ENCODE measurements around the gene DNAH8. TPM values are rescaled to one million over a fixed set of nuclear protein-coding genes. Genes with fewer than 3 reads are reported as not detected.

The DNAH8 gene
- total RNA-seq, 1 donor from 2014 or later, result 1.1 TPM

DNA sequence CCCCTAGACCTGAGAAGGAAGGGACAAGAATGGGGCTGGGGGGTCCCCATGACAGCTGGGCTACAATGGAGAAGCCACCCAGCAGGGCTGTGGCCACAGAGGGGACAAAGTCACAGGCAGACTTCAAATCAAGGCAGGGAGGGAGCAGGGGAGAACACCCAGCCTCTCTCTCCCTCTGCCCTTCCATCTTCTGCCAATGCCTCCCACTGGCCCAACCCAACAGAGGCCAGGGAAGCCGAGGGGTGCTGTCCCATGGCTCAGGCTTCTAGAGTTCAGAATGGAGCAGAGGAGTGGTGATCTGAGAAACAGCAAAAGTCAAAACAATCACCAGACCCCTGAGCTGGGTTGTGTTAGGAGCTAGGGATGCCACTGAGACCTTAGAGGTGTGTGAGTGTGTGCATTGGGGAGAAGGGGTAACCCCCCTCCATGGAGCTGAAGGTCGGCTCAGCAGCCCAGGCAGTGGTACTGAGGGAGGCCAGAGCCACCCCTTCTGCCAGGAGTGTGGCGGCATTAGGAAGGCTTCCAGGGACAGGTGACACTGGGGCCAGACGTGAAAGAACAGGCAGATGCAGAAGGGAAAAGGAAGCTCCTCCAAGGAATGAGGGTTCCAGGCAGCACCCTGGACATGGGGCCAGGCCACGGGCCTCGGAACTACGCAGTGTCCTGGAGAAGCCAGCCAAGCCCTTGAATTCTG lies 345.5 kb downstream of the DNAH8 start:
- Histone ChIP-seq H3F3A (ENCODE audit: low read depth) (no peaks in the 10 kb centered on the region), H3K27me3 (no peaks in the 10 kb centered on the region), H2AFZ (replicated peaks) (no peak overlapping the region), H3K4me1 (no peaks in the 10 kb centered on the region), H3K79me2 (ENCODE audit: low read depth) (no peaks in the 10 kb centered on the region), H3K4me3 (no peak overlapping the region), H4K20me1 (ENCODE audit: low read depth) (no peaks in the 10 kb centered on the region), H3K9me3 (ENCODE audit: low read depth) (no peaks in the 10 kb centered on the region), H3K9ac (no peak overlapping the region), H3K36me3 (no peaks in the 10 kb centered on the region), H3K27ac (no peak overlapping the region), H3K4me2 (no peak overlapping the region)
- Mint-ChIP-seq H3K36me3 (no peaks in the 10 kb centered on the region), H3K27me3 (ENCODE audit: insufficient read depth, low read depth) (peaks cover 7% of the 10 kb centered on the region), H3K27ac (no peak overlapping the region), H3K4me3 (no peak overlapping the region), H3K9me3 (no peaks in the 10 kb centered on the region), H3K4me1 (peaks cover 7% of the 10 kb centered on the region)
- no peak for DNase-seq (ENCODE audit: low spot score)
- no peak for TF ChIP-seq EZH2phosphoT487 (IDR thresholded peaks at IDR 0.05)
- TF ChIP-seq, protein P1, sequence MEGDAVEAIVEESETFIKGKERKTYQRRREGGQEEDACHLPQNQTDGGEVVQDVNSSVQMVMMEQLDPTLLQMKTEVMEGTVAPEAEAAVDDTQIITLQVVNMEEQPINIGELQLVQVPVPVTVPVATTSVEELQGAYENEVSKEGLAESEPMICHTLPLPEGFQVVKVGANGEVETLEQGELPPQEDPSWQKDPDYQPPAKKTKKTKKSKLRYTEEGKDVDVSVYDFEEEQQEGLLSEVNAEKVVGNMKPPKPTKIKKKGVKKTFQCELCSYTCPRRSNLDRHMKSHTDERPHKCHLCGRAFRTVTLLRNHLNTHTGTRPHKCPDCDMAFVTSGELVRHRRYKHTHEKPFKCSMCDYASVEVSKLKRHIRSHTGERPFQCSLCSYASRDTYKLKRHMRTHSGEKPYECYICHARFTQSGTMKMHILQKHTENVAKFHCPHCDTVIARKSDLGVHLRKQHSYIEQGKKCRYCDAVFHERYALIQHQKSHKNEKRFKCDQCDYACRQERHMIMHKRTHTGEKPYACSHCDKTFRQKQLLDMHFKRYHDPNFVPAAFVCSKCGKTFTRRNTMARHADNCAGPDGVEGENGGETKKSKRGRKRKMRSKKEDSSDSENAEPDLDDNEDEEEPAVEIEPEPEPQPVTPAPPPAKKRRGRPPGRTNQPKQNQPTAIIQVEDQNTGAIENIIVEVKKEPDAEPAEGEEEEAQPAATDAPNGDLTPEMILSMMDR (IDR thresholded peaks at IDR 0.05), result no peak
- TF ChIP-seq EZH2 (IDR thresholded peaks at IDR 0.05), result no peak

DNA sequence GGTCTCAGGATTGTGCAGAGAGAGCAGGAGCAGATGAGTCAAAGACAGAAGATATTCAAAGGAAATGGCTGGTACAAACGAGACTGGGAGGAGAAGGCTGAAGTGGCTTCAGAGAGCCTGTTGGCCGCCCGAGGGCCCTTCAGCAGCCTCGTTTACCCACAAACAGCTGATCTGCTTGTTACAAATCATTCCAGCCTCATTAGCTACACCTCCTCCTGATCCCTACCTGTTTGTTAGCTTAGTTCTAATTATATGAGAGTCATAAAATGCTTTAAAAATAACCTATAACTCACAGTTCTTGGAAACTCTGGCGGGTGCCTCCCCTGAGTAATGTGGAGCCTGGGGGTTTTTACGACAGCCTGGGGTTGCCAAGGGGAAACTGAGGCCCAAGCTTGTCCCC lies 346.1 kb downstream of the DNAH8 start:
- H3K27me3 Mint-ChIP-seq (ENCODE audit: insufficient read depth, low read depth), result peaks cover 7% of the 10 kb centered on the region
- DNase-seq (ENCODE audit: low spot score), result no peak
- no peak overlapping the region for H3K27ac Mint-ChIP-seq
- Histone ChIP-seq H4K20me1 (ENCODE audit: low read depth) (no peaks in the 10 kb centered on the region), H3K9ac (no peak overlapping the region), H3K79me2 (ENCODE audit: low read depth) (no peaks in the 10 kb centered on the region), H3K4me2 (no peak overlapping the region), H3K4me3 (no peak overlapping the region), H3K36me3 (no peaks in the 10 kb centered on the region), H3F3A (ENCODE audit: low read depth) (no peaks in the 10 kb centered on the region), H3K27me3 (no peaks in the 10 kb centered on the region), H3K4me1 (no peaks in the 10 kb centered on the region), H2AFZ (replicated peaks) (no peak overlapping the region), H3K27ac (no peak overlapping the region), H3K9me3 (ENCODE audit: low read depth) (no peaks in the 10 kb centered on the region)
- TF ChIP-seq EZH2 (IDR thresholded peaks at IDR 0.05) (no peak), EZH2phosphoT487 (IDR thresholded peaks at IDR 0.05) (no peak)
- no peaks in the 10 kb centered on the region for H3K36me3 Mint-ChIP-seq
- no peak overlapping the region for H3K4me3 Mint-ChIP-seq
- peaks cover 7% of the 10 kb centered on the region for H3K4me1 Mint-ChIP-seq
- H3K9me3 Mint-ChIP-seq, result no peaks in the 10 kb centered on the region

DNA sequence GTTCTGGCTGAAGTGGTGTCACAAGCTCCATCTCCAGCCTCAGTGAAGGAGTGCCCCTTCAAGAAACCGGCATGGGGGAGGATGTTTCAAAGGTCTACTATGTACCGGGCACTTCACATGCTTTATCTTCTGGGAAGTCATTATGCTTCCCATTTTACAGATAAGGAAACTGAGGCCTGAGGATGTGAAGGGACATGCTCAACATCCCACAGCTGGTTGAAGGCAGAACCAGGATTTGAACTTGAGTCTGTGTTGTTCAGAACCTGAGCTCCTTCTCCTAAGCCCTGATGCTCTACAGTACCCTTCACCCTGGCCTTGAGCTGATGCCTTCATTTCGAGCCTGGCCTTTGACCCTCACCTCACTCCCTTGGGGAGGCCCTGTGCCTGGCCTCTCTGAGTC lies 346.5 kb downstream of the DNAH8 start:
- Histone ChIP-seq H3K4me1 (no peaks in the 10 kb centered on the region), H2AFZ (replicated peaks) (no peak overlapping the region), H3K79me2 (ENCODE audit: low read depth) (no peaks in the 10 kb centered on the region), H3F3A (ENCODE audit: low read depth) (no peaks in the 10 kb centered on the region), H3K27me3 (no peaks in the 10 kb centered on the region), H3K4me3 (no peak overlapping the region), H3K4me2 (no peak overlapping the region), H3K9me3 (ENCODE audit: low read depth) (no peaks in the 10 kb centered on the region), H3K27ac (no peak overlapping the region), H4K20me1 (ENCODE audit: low read depth) (no peaks in the 10 kb centered on the region), H3K9ac (no peak overlapping the region), H3K36me3 (no peaks in the 10 kb centered on the region)
- Mint-ChIP-seq H3K27me3 (ENCODE audit: insufficient read depth, low read depth) (peaks cover 7% of the 10 kb centered on the region), H3K4me1 (peaks cover 7% of the 10 kb centered on the region), H3K4me3 (no peak overlapping the region), H3K9me3 (no peaks in the 10 kb centered on the region), H3K36me3 (no peaks in the 10 kb centered on the region), H3K27ac (no peak overlapping the region)
- TF ChIP-seq EZH2phosphoT487 (IDR thresholded peaks at IDR 0.05) (no peak), EZH2 (IDR thresholded peaks at IDR 0.05) (no peak)
- TF ChIP-seq, protein P1 (IDR thresholded peaks at IDR 0.05), result no peak
- DNase-seq (ENCODE audit: low spot score), result no peak

DNA sequence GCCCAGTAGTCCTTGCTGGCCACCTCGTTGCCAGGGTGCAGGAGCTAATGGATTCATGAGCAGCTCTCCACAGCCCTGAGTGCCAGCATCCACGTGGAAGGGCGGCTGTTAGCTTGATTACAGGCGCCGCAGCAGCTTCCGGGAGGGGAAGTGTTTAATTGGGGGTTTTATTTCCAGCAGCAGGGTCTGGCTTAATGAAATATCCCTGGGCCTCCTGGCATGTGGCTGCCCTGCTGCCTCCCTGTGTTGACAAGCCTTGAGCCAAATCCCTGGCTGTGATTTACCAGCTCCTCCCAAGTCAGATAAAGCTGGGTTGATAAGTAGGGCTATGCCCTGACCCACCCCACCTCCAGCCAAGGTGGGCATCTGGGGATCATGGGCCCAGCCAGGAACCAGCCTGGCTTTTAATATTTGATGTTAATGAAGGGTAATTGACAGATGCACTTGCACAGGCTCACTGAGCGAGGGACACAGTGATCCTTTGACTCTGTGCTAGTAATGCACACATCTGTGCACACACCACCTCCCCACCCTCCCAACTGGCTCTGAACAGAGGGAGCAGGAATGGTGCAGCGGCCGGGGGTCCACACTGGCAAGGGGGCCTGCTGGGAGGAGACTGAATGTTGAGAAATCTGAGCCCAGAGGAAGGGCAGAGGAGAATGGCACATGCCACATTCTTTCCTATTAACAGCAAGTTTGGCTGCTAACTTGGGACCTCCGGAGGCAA lies 347.1 kb downstream of the DNAH8 start:
- Histone ChIP-seq H3K36me3 (no peaks in the 10 kb centered on the region), H2AFZ (replicated peaks) (no peak overlapping the region), H3K9ac (no peak overlapping the region), H3K4me1 (no peaks in the 10 kb centered on the region), H3F3A (ENCODE audit: low read depth) (no peaks in the 10 kb centered on the region), H3K4me3 (no peak overlapping the region), H3K4me2 (no peak overlapping the region), H3K27ac (no peak overlapping the region), H4K20me1 (ENCODE audit: low read depth) (no peaks in the 10 kb centered on the region), H3K79me2 (ENCODE audit: low read depth) (no peaks in the 10 kb centered on the region), H3K27me3 (no peaks in the 10 kb centered on the region), H3K9me3 (ENCODE audit: low read depth) (no peaks in the 10 kb centered on the region)
- peaks cover 7% of the 10 kb centered on the region for H3K27me3 Mint-ChIP-seq (ENCODE audit: insufficient read depth, low read depth)
- H3K4me3 Mint-ChIP-seq, result no peak overlapping the region
- H3K4me1 Mint-ChIP-seq, result peaks cover 7% of the 10 kb centered on the region
- TF ChIP-seq, protein P1 (IDR thresholded peaks at IDR 0.05), result no peak
- TF ChIP-seq EZH2 (IDR thresholded peaks at IDR 0.05) (no peak), EZH2phosphoT487 (IDR thresholded peaks at IDR 0.05) (no peak)
- no peaks in the 10 kb centered on the region for H3K36me3 Mint-ChIP-seq
- DNase-seq (ENCODE audit: low spot score), result peak; percentile 13
- no peaks in the 10 kb centered on the region for H3K9me3 Mint-ChIP-seq
- H3K27ac Mint-ChIP-seq, result no peak overlapping the region

Data from neural progenitor cell (in vitro differentiated cells).